ENCODE data around the gene TNIK. TPM values are rescaled to one million over a fixed set of nuclear protein-coding genes. Genes with fewer than 3 reads are reported as not detected.

Gene TNIK
- total RNA-seq, 1 donor from 2014 or later: 42.2 TPM

GRCh38 chr3:171066206-171066605, 394.0 kb downstream of the TNIK start:
- DNase-seq (ENCODE audit: low spot score): no peak
- intact Hi-C loops (cut with DNase I): no loop called here

DNA sequence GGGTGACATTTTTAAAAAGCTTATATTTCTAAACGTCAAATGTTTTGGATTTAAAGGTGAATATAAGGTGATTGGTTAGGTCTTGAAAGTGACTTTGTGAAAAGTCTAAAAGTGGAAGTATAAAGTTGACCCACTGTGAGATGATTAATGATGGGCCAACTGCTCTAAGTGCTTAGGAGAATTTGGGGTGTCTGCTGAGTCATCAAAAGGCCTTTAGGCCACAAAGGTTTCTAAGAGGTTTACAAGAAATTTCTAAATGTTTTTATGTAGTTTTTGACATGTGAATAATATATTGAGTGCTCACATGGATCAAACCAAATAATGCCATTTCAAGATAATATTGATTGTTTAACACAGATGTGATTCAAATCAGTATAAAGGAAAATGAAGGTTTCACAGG, 394.5 kb downstream of the TNIK start:
- DNase-seq (ENCODE audit: low spot score): no peak
- intact Hi-C loops (cut with DNase I): no loop called here

DNA sequence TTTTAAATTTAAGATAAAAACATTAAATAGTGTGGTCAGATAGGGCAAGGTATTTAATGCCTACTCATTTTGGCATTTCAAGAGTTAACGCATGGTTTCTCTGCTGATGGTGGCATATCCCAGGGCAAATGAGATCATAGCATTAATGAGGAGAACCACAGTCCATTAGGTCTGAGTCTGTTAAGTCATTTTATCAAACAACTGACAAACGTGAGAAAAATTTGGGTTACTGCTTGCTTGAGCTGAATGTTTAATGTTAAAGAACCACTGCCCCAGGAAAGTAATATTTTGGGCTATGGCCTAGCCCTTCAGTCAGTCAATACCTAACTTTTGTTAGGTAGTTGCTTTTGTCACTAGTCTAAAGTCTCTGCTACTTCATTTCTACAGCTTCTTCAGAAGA, 395.7 kb downstream of the TNIK start:
- intact Hi-C loops (cut with DNase I): no loop called here
- DNase-seq (ENCODE audit: low spot score): no peak

DNA sequence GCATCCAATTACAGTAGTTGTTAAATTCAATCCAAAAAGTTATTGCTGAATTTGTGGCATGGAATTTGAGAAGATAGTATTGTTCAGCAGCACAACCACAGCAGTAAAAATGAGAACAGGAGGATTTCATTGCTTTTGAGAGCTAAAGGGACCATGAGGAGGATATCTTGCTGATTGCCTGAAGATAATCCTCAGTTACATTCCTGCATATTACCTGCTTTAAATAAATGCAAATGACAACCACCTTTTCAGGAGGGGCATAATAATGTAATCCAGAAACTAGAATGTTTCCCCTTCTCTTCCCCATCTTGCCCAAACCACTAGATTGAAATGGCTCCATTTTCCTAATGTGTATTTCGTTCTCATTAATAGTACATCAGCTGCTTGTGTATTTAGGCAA, 398.5 kb downstream of the TNIK start:
- intact Hi-C loops (cut with DNase I): no loop called here
- DNase-seq (ENCODE audit: low spot score): no peak

GRCh38 chr3:171059978-171060377, 400.2 kb downstream of the TNIK start:
- intact Hi-C loops (cut with DNase I): no loop called here
- DNase-seq (ENCODE audit: low spot score): no peak

DNA sequence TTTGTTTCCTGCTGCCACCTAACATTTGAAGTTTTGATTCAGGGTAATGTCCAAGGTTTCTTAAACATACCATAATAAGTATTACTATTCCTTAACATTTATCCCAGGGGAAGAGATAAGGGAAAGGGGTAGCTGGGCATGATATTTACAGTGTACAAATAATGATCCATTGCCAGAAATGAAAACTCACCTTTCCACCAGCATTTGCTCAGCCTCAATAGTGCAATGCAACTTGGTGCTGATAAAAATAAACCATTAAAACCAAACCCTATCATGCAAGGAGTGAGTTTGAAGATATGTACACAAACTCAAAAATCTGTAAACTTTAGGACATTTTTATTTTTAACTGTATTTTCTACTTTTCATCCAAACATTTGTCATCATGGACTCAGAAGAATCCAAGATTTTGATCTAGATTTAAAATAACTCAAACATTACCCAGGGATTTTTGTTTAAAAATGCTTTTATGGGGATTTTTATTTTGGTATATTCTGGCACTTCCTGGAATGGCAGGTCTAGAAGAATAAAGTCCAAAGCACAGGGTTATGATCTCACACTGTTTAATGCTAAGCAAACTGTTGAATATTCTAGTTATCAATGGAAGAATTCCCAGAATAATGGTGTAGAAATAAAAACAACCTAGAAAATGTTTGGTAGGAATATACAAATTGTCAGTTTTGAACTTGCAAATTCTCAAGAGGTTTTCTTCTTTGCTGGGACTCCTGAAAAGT, 401.2 kb downstream of the TNIK start:
- no peak for DNase-seq (ENCODE audit: low spot score)
- intact Hi-C loops (cut with DNase I): no loop called here

- intact Hi-C loops (cut with DNase I): no loop called here
- DNase-seq (ENCODE audit: low spot score): no peak
Measured at GRCh38 chr3:171058058-171058457, 402.1 kb downstream of the TNIK start.

- intact Hi-C loops (cut with DNase I): no loop called here
- DNase-seq (ENCODE audit: low spot score): no peak
Measured at GRCh38 chr3:171057072-171057471, 403.1 kb downstream of the TNIK start.

DNA sequence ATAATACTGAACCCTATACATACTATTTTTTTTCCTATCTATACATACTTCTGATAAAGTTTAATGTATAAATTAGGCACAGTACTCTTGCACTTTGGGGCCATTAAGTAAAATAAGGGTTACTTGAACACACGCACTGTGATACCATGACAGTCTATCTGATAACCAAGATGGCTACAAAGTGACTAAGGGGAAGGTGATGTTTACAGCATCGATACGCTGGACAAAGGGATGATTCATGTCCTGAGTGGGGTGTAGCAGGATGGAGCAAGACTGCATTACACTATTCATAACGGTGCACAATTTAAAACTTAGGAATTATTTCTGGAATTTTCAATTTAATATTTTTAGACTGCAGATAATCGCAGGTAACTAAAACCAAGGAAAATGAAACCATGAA, 403.7 kb downstream of the TNIK start:
- no peak for DNase-seq (ENCODE audit: low spot score)
- intact Hi-C loops (cut with DNase I): no loop called here

- intact Hi-C loops (cut with DNase I): no loop called here
- DNase-seq (ENCODE audit: low spot score): no peak
Measured at GRCh38 chr3:171055336-171056178, 404.6 kb downstream of the TNIK start.

DNA sequence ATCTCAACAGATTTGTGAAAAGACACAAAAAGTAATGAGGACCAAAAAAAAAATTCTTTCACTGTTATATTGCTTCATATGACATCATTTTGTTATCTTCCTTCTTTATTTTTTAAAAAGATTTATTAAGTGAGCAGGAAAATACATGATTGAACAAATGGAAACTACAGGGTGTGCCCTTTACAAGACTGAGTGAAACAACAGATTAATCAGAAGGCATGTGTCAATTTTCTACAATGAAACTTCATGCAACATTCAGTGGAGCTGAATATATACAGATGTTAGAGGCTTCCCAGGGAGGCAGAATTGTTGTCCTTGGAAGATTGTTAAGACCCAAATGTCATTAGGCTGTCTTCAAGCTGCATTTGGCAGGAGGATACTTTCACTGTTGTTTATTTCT, 405.3 kb downstream of the TNIK start:
- intact Hi-C loops (cut with DNase I): no loop called here
- DNase-seq (ENCODE audit: low spot score): no peak

DNA sequence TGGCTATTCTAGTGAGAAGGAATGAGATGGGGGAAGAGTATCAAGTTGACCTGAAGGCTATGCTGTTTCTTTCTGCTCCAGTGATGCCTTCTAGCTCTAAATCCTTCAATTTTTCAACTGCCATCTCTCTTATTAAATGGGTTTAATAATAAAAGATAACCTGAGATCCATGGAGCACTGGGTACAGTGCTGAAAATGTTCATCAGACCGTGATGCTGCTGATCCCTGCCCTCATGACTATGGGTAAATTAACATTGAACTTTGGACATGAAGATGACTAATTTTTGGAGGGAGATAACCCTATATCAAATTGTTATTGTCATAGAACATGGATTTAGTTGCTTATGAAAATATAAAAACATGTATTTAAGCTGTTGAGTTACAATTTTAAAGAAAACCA, 406.0 kb downstream of the TNIK start:
- intact Hi-C loops (cut with DNase I): no loop called here
- DNase-seq (ENCODE audit: low spot score): no peak

GRCh38 chr3:171049861-171050444, 410.3 kb downstream of the TNIK start:
- DNase-seq (ENCODE audit: low spot score): no peak
- intact Hi-C loops (cut with DNase I): loop anchor here (5.0 kb wide), 1 partner anchor 517 kb away; no protein-coding TSS in a partner anchor

DNA sequence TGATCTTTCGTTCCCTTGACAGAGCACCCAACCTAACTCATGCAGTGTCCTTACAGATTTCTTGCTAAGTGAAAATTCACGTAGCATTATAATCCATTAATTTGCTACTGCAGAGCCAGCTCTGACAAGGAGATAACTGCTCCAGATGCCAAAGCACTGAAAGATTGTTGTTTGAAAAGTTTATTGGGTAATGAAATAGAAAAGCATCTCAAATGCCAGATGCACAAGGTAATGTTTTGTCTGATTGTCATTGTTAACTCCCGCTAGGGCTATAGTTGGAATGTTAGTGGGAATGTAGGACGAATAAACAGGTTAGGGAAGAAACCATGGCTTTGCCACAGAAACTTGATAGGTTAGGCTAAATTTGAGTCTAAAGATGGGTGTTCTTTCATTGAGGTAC, 413.4 kb downstream of the TNIK start:
- DNase-seq (ENCODE audit: low spot score): no peak
- intact Hi-C loops (cut with DNase I): loop anchor here (5.0 kb wide), 1 partner anchor 521 kb away; no protein-coding TSS in a partner anchor

- no peak for DNase-seq (ENCODE audit: low spot score)
- intact Hi-C loops (cut with DNase I): loop anchor here (5.0 kb wide), 1 partner anchor 522 kb away; no protein-coding TSS in a partner anchor
Measured at GRCh38 chr3:171044835-171045793, 415.1 kb downstream of the TNIK start.

DNA sequence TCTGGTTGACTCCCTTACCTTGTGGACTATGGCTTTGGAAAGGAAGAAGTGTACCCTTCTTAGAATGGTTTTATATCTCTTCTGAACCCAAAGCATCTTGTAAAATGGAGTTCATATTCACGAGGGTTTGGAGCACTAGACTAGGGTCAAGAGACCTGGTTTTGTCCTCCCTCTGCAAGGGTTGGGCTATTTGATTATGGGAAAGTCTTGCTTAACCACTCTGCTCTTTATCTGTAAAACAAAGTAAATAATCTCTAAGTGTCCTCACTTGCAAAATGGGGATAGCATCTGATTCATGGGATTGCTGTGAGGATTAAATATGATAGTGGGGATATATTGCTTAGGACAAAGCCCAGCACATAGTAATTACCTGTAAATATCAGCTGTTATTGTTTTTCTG, 415.8 kb downstream of the TNIK start:
- intact Hi-C loops (cut with DNase I): no loop called here
- no peak for DNase-seq (ENCODE audit: low spot score)

DNA sequence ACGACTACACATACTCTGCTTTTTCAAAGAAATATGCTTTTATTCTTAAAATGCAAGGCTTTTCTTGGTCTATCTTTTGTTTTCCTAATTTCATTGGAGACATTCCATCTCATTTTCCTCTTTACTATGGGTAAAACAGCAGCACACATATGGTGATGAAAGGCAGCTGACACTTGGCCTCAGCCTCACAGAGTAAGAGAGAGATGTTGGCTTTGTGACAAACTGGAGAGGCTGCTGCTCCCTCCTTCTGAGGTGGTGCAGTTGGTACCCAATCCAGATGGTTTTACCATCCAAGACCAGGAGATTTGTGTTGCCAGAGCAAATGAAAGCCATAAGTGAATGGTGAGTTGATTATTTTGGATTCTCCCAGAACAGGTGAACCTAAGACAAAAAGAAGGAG, 420.5 kb downstream of the TNIK start:
- intact Hi-C loops (cut with DNase I): loop anchor here (2.0 kb wide), 1 partner anchor 71 kb away; no protein-coding TSS in a partner anchor
- DNase-seq (ENCODE audit: low spot score): no peak

DNA sequence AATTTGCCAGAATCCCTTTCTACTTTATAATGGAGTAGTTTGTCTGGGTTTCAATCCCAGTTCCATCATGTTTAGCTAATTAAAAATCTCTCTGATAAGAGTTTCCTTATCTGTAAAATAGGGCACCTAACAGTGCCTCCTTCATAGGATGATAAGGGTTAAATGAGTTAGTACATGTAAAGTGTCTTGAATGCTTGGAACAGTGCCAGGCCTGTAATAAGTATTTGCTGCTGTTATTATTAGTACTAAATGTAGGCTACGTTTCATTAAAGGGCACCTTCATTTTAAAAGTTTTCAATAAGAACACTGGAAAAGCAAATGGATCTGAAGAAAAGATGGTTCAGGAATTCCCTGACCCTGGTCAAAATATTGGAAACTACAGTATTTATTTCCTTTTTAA, 421.9 kb downstream of the TNIK start:
- no peak for DNase-seq (ENCODE audit: low spot score)
- intact Hi-C loops (cut with DNase I): loop anchor here (2.0 kb wide), 1 partner anchor 70 kb away; no protein-coding TSS in a partner anchor

DNA sequence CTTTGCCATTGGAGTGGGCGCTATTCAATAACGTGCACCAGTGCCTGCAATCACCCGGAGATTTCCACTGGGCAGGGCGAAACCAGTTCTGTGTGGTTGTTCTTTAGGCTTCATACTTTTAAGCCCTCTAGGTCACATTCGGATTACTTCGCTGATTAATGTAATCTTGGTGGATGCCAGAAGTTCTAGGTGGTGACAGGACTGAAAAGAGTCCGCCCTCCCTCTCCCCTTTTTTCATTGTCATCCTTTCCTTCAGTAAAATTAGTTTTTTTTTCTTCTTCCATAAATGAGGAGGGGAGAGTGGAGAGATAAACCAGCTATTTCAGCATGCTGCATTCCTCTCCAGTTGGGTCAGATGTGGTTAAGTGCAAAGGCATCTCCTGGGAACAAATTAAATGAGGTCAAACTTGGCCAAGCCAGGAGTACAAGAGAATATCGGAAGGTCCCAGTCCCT, 431.4 kb downstream of the TNIK start:
- DNase-seq (ENCODE audit: low spot score): no peak
- intact Hi-C loops (cut with DNase I): loop anchor here (5.0 kb wide), 1 partner anchor 62 kb away; no protein-coding TSS in a partner anchor
